Spinal cord (tissue), 10 donors: Measurements from ENCODE around the gene ZNF607. TPM values are rescaled to one million over a fixed set of nuclear protein-coding genes. Genes with fewer than 3 reads are reported as not detected.

Source experiments
- DNase-seq, 6 donors: peaks; one replicate each; pipeline versions ENCODE4 v3.0.0 to v3.0.0-alpha.2; 2013 to 2015; ENCODE audit warnings: low spot score in 6 of 6, low read depth in 4 of 6
- H3K27ac ChIP-seq: one replicate; pipeline ENCODE4 v1.5.1; 2013; ENCODE audit warnings: low read depth, low read length, control low read depth
- H3K27me3 ChIP-seq: one replicate; pipeline ENCODE4 v1.6.1; 2013; ENCODE audit warnings: low read length; ENCODE audit not compliant: control insufficient read depth, insufficient read depth
- H3K36me3 ChIP-seq: one replicate; pipeline ENCODE4 v1.6.1; 2013; ENCODE audit warnings: low read length; ENCODE audit not compliant: control insufficient read depth, insufficient read depth
- H3K4me1 ChIP-seq: one replicate; pipeline ENCODE4 v1.6.1; 2013; ENCODE audit warnings: low read length; ENCODE audit not compliant: control insufficient read depth, insufficient read depth
- H3K4me3 ChIP-seq: one replicate; pipeline ENCODE4 v1.5.1; 2013; ENCODE audit warnings: low read depth, low read length, control low read depth
- H3K9me3 ChIP-seq: one replicate; pipeline ENCODE4 v1.6.1; 2013; ENCODE audit warnings: low read length; ENCODE audit not compliant: control insufficient read depth, insufficient read depth
- WGBS: methylation state at CpG from one replicate; pipeline ENCODE4 v1.1.5; 2013; ENCODE audit warnings: missing lambda C conversion rate; ENCODE audit not compliant: insufficient coverage; 5-methylcytosine and 5-hydroxymethylcytosine counted together
- polyA plus RNA-seq, 2 donors: library from polyadenylated mRNA; unstranded; fragments of 120-200 nt; gene quantifications; one replicate each; pipeline ENCODE4 v1.2.1, GENCODE V29; 2013; ENCODE audit not compliant: insufficient read length in 2 of 2
- small RNA-seq: library from RNA; depleted of rRNA; stranded (forward); fragments of <200 nt; gene quantifications from one replicate; pipeline ENCODE3, GENCODE V24; 2014; ENCODE audit warnings: low replicate concordance
- total RNA-seq, 2 donors: library from RNA; depleted of rRNA in 1 of 2; stranded (reverse); fragments of 120-200 nt in 1 of 2; fragments of >200 nt in 1 of 2; gene quantifications; one replicate each; pipeline versions ENCODE4 v1.2.3 to v1.2.4, GENCODE V29; 2013 to 2014
- donor health status: healthy.

Gene ZNF607
- total and polyA plus RNA-seq, 4 donors = 10.0 to 13.2 (median 11.4) TPM

DNA sequence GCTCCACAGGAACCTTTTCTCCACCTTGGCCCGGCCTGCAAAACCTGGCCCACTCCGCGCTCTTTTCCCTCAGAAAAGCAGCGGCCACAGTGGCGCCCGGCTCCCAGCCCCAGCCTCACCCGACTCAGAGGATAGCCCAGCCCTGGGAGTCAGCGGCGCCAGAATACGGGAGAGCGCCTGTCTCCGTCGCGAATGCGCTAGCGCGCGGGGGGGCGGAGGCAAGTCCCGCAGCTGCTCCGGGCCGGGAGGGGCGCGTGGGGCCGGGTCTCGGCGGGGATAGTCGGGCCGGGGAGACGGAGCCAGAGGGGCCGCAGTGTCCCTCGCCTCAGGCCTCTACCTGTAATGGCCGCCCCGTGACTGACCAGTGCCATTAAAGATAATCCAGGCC, 64.3 kb downstream of the ZNF607 start, which contains the start of gene ZFP30:
ZFP30 (minus strand) TSS at position 165 of the 388 bp plus-strand sequence. CDS start 7,643 bp downstream, outside the sequence.
- WGBS = 0% methylated on average over 34 of the region's 34 CpGs
- H3K4me1 ChIP-seq = peaks cover 3% of the 10 kb centered on the region
- H3K36me3 ChIP-seq = no peaks in the 10 kb centered on the region
- peak within 1 kb of the TSS; percentile 73 for H3K4me3 ChIP-seq
- H3K27ac ChIP-seq = peak within 1 kb of the TSS; percentile 91
- peak; percentile 59 to 98 (median 80) for DNase-seq
- H3K27me3 ChIP-seq = no peaks in the 10 kb centered on the region
- no peaks in the 10 kb centered on the region for H3K9me3 ChIP-seq

DNA sequence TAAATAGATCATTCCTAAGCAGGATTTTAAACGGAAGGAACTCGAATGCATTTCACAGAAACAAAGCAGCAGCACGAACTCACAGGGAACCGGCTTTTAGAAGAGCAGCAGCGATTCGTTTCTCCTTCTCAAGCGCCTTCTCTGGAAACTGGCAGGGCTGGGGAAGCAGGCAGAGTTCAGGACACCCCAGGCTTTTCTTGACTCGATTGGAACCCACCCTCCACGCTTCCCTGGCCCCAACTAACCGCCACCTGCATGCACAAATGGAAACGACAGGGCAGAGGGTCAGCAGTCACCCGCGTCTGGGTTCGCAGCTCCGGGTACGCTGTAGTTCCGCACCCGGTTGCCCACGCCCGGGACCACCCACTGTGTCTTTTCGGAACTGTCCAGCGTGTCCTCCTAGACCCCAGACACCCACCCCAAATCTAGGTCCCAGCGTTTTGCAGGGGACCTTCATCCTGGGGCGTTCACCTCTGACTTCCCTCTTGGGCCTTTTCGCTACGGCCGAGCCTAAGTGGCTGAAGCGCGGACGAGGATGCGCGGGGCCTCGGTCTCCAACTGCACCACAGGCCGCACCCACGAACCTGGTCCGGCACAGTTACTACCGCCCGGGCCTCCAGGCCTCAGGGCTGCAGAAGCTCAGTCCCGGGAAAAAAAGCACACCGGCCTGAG, 64.8 kb downstream of the ZNF607 start:
- under 1% methylated on average over 40 of the region's 40 CpGs for WGBS
- H3K36me3 ChIP-seq = no peaks in the 10 kb centered on the region
- H3K27me3 ChIP-seq = no peaks in the 10 kb centered on the region
- peak overlapping the region; percentile 73 for H3K4me3 ChIP-seq
- peaks cover 3% of the 10 kb centered on the region for H3K4me1 ChIP-seq
- H3K27ac ChIP-seq = peak overlapping the region; percentile 91
- no peaks in the 10 kb centered on the region for H3K9me3 ChIP-seq
- DNase-seq = peak in 5 of 6 donors; percentile 20 to 76 (median 63)

DNA sequence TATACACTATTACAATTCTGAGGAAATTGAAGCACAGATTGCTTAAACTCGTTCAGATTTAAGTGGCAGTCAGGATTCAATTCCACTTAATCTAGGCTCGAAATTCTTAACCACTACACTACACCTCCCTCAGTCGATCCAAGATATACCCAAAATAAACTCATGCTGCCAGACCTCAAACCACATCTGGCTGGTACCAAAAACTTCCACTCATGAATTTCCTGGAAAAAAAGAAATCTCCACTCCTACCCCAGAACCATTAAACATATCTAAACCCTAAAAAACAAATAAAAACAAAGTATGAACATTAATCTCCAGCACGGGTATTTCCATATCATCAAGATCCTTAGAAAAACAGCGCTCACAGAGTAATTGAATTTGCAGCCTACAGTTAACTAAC, 65.4 kb downstream of the ZNF607 start:
- DNase-seq = peak in 2 of 6 donors; percentile 10 to 22
- 2% methylated on average over 4 of the region's 5 CpGs for WGBS
- H3K36me3 ChIP-seq = no peaks in the 10 kb centered on the region
- H3K9me3 ChIP-seq = no peaks in the 10 kb centered on the region
- H3K27me3 ChIP-seq = no peaks in the 10 kb centered on the region
- H3K4me1 ChIP-seq = peaks cover 3% of the 10 kb centered on the region
- peak overlapping the region; percentile 73 for H3K4me3 ChIP-seq
- no peak overlapping the region for H3K27ac ChIP-seq

Small RNA genes lying within 50 kb of the gene (small RNA-seq; reads per million reads assigned to genes)
- not detected for gene SELENOKP1

Other genes starting within 250 kb of the ZNF607 start
- 10 to 100 TPM; 17.8 to 23.3 TPM for gene ZNF793, start 212.8 kb downstream of the ZNF607 start, total RNA-seq
- gene ZNF793, start 212.8 kb downstream of the ZNF607 start, polyA plus RNA-seq = 10 to 100 TPM; 28.5 to 44.8 TPM
- gene ZNF571, start 125.0 kb downstream of the ZNF607 start, total RNA-seq = 10 to 100 TPM; 14.2 TPM
- 10 to 100 TPM; 11.7 to 13.1 TPM for gene ZNF571, start 125.0 kb downstream of the ZNF607 start, polyA plus RNA-seq
- gene ZNF540, start 124.9 kb downstream of the ZNF607 start, total RNA-seq = 10 to 100 TPM; 10.7 to 20.0 TPM
- gene ZNF540, start 124.9 kb downstream of the ZNF607 start, polyA plus RNA-seq = 10 to 100 TPM; 20.1 to 23.5 TPM
- gene ZFP30, start 64.3 kb downstream of the ZNF607 start, total RNA-seq = 10 to 100 TPM; 39.7 to 42.3 TPM
- gene ZFP30, start 64.3 kb downstream of the ZNF607 start, polyA plus RNA-seq = 10 to 100 TPM; 27.6 to 34.3 TPM
- 10 to 100 TPM; 27.3 to 30.5 TPM for gene ZNF573, start 59.8 kb upstream of the ZNF607 start, total RNA-seq
- gene ZNF573, start 59.8 kb upstream of the ZNF607 start, polyA plus RNA-seq = 10 to 100 TPM; 13.6 to 19.3 TPM
- gene WDR87, start 186.8 kb upstream of the ZNF607 start, total RNA-seq = not detected
- under 1 TPM; 0.14 to 0.29 TPM for gene WDR87, start 186.8 kb upstream of the ZNF607 start, polyA plus RNA-seq
- gene SIPA1L3, start 187.4 kb upstream of the ZNF607 start, total RNA-seq = 10 to 100 TPM; 13.6 to 16.3 TPM
- 10 to 100 TPM; 27.5 to 34.8 TPM for gene SIPA1L3, start 187.4 kb upstream of the ZNF607 start, polyA plus RNA-seq